HG02970 (cell line): ENCODE results near the gene HOXB6.

Source experiments
- ATAC-seq: cut with Tn5 transposase; IDR thresholded peaks from one replicate; pipeline ENCODE4 v1.9.1; 2021; ENCODE audit warnings: mild to moderate bottlenecking, moderate library complexity, moderate number of reproducible peaks; ENCODE audit not compliant: unreplicated experiment, low FRiP score

HOXB6 gene

DNA sequence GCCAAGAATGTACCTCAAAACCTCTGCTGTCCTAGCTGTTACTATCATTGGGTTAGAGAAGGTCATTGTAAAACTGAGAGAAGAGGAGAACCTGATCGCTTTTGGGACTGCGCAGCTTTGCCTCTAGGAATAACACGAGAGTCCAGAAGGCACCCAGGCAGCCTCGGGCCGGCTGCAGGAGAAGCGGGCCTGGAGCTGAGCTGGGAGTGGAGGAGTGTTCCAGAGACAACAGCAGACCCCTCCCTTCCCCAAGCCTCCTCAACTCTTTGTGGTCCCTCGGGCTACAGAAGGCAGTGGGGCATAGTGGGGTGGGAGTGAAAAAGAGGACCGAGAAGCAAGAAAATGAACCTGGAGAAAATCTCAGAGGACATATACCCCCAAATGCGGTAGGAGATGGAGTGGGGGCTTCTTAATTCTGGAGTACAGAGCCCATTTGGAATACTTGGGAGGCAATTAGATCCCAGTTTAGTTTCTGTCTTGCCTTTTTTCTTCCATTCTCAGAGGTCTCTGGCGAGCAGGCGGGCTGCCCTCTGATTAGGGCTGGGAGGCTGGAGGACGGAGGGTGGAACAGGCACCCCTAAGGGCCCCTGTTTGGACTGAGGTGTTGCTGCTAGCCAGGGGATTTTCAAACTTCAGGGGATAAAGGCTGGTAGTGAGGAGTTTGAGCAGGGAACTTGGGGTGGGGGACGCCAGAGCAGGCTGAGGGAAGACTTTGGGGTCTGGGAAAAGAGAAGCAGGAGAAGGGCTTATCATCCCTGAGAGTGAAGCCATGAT lies 46.5 kb downstream of the HOXB6 start:
- ATAC-seq: no peak

DNA sequence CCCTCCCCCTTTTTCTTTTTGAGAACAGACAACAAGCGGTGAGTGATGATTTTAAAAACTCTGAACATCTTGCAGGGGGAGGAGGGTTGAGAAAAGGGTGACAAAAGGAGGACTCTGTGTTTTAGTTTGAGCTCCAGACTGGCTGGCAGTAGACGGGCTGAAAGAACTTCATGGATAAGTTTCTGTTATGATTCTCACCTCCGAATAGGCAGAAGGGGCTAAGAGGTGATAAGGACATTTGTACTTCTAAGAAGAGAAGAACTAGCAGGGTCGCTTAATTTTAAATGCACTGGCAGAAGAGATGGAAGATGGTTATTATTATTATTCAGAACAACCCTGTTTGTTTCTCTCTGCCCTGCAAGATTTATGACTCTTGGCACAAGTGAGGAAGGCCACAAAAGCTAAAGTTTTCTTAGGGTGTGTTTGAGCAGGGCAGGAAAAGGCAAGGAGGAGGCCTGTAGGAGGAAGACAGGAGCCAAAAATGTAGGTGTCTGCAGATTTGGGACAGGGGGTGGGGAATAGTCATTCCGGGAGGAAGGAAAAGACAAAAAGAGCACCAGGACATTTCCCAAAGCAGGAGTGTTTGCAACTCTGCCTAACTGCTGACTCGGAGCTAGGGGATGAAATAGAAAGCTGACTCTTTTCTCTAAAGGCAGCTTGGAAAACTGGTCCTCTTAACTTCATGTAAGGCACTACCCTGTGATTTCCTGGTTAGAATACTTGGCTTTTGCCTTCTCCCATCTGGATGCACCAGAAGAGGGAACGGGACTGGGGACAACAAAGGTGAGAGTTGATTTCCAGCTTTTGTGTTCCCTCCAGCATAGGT lies 48.0 kb downstream of the HOXB6 start:
- ATAC-seq: no peak

DNA sequence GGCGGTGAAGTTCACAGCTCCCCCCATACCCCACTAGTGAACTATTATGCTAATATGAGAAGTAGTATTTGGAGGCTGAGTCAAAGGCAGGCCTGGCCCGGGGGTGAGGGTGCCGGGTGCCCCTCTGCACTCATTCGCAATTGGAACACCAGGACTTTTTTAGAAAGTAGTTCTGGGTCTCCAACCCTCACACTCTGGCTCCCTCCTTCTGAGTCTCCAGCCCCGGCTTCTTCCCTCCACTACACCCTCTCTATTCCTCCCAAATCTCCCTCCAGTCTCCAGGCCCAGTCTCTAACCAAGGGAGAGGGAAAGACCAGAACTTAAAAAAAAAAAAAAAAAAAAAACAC lies 48.6 kb downstream of the HOXB6 start:
- no peak for ATAC-seq

DNA sequence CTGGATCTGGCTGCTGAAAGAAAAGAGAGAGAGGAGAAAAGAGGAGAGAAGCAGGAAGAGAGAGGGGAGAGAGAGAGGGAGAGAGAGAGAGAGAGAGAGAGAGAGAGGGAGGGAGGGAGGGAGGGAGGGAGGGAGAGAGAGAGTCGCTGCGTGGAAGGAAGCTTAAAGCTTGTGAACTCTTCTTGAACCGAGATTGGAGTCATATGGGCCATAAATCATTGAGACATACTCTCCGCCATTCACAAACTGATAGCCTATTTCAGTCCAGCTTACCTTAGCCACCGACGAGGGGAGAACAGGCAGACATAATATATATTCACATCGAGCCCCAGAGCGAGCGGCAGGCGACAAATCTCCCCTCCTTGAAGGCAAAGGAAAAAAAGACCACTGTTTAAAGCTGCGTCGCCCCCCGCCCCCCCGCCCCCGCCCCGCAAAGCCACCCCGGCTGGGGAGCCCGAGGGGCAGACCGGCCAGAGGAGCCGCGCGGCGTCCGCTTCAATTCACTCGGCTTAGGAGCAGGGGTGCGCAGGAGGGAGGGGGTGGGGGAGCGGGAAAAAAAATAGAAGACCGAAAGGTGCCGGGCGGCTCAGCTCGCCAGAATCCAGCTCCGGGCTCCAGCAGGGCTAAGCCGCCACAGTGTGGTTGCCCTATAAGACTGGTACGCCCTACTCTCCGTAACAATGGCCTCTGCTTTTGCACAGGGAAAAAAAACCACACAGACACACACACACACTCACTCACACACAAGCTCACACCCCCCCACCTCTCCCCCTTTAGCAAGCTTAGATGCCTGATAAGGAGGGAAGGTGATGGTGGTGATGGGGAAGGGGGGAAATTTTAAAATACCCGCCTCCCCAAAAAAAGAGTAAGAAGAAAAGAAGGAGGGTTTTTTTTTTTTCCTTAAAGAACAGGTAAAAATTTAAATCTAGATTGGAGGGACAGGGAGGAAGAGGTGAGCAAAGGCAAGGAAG lies 49.2 kb downstream of the HOXB6 start:
- no peak for ATAC-seq

- no peak for ATAC-seq
Observed at GRCh38 chr17:48554412-48555257, 50.2 kb downstream of the HOXB6 start.

- no peak for ATAC-seq
Observed at GRCh38 chr17:48553826-48554225, 51.0 kb downstream of the HOXB6 start.

DNA sequence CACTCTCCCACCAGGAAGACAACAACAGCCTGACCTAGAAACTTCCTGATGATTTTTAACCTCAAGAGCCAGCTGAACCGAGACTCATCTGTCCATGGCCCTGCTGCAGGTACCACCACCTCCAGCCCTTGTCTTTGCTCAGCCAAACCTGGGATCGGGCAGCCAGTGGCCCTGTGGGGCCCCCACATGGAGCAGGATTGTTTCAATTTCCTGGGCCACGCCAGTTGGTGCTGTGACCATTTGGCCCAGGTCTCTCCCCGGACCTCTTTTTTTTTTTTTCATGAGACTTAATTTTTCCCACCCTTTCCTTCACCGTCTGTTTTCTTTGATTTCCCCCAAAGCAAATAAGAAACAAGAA lies 51.6 kb downstream of the HOXB6 start:
- ATAC-seq: no peak

GRCh38 chr17:48552466-48553189 lies 52.2 kb downstream of the HOXB6 start:
- no peak for ATAC-seq

DNA sequence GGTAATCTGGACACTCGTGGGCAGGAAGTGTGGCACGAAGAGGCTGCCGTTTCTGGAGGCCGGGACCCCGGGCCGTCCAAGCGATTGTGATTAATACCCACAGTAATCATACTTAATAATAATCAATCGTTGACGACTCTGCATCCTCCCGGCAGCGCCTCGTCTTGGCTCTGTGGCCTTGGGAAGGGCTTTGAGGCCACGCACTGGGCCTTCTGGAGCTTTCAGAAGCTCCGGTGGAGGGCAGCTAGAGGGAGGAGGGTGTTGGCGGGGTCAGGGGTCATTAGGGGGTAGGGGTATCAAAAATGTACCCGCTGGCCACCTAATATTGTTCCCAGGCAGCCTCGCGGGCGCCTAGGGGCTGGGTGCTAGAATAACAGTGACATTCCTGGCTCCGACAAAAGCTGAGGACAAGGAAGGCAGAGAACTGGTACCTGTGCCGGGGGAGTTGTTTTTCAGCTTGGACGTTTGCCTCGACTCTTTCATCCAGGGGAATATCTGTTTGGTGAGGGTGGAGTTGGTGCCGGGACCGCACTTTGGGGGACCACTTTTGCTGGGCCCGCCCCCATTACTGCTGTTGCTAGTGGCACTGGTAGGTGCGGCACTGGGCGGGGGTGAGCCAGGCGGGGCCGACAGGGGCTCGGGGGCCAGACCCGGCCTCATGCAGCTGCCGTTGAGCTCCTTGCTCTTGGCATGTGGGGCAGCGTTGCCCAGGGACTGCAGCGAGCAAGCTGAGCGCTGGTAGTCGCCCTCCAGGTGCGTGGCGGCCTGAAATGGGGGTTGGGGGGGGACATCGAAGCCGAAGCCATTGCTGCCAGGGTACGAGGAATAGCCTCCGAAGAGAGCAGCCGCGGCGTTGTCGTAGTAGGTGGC lies 53.0 kb downstream of the HOXB6 start:
- ATAC-seq: no peak

GRCh38 chr17:48551214-48551555 lies 53.6 kb downstream of the HOXB6 start:
- ATAC-seq: no peak

DNA sequence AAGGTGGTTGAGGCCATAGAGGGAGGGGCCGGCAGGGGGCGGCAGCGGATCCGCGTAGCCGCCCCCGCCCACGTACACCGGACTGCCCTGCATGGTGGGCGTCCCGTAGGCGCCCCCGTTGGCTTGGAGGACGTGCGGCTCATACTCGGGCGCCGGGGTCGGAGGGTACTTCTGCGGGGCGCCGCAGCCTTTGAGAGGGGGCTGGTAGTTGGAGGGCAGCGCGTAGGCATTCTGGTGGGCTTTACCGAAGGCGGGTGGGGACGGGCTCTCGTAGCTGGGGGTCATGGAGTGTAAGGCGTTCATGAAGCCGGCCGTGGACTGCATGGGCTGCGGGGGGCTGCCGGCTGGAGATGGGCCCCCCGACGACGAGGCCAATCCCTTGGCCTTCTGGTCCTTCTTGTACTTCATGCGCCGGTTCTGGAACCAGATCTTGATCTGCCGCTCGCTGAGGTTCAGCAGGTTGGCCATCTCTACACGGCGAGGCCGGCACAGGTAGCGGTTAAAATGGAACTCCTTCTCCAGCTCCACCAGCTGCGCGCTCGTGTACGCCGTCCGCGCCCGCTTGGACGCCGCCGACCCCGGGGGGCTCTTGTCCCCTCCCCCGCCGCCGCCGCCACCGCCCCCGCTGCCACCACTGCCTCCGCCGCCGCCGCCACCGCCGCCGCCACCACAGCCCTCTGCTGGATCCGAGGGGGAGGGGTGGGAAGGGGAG lies 54.1 kb downstream of the HOXB6 start:
- ATAC-seq: no peak

GRCh38 chr17:48549914-48550501 lies 54.8 kb downstream of the HOXB6 start:
- no peak for ATAC-seq

GRCh38 chr17:48549281-48549630 lies 55.5 kb downstream of the HOXB6 start:
- no peak for ATAC-seq

DNA sequence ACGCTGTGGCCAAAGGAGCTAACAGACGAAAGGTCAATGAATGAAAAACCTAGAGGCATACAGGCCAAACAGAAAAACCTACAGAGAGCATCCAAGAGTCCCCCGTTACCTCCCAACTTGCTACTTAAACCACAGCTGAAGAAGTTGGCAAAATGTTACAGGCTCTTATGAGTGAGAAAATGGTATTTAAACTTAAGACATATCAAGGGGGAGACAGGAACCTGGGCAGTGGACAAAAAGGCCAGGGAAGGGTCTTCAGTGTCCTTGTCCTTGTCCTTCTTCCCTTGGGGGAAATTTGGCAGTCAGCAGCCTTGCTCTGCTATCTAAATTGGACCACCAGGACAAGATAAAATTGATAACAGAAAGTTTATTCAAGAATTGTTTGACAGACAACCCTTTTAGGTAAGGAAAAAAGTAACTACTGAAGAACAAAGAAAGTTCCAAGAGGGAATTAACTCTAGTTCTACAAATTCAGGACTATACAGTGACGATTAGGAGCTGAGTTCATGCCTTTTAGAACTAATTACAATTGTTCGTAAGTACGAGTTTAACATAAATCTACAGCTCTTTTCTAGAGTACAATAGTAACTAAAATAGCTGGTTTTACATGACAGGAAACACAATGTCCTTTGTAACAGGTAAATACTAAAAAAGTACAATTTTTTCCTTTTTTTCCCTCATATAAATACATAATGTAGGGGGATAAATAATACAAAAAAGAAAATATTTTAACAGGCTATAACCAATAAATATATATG lies 56.1 kb downstream of the HOXB6 start:
- no peak for ATAC-seq

DNA sequence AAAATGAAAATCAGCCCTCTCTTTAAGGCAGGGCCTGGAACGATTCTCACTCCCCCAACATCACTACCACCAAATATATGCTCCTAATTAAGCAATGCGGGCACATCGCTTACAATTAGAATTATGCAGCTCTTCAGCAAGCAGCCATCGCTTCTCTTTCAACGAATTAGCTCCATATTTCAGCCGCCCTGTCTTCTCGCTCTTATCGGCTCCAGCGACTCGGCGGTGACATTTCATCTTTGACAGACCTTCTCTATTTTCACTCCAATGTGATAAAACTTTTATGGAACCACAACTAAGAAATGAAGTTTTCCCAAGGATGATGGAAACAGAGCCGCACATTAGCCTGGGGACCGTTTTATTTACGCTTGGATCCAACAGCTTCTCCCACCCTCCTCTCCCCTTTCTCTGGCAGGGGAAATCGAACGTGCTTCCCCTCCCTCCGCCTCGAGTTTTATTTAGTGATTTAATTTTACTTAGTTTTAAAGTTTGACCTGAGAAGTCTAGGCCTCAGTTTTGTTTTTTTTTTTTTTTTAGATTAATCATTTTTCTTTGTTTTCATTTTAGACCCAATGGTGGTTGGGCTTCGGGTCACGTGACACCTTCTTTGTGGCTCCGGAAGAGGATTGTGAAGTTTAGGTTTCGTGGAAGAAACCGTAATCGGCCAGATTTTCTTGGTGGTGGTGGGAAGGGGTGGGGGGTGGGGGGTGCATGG lies 56.8 kb downstream of the HOXB6 start:
- no peak for ATAC-seq
